Measurements from ENCODE around the gene DTD2. TPM values are rescaled to one million over a fixed set of nuclear protein-coding genes. Genes with fewer than 3 reads are reported as not detected.

DTD2 gene
- total RNA-seq, 1 experiment from 2014 or later: 25.3 TPM

DNA sequence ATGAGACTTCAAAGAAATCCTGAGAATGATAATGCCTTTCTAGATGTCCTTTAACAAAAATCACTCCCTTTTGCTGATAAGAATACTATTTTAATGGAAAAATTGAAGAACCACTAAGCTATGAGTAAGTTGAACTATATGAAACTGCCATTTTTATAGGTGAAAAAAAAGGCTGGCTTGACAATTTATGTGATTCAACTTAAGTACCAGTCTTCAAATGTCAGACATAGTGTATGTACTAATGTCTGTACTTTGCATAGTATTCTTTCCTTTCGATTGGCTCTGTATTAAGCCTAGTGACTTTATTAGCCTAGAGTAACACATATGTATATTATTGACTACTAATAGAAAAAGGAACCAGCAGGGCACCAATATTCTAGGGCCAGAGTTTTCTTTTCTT lies 48.9 kb downstream of the DTD2 start:
- DNase-seq (ENCODE audit: low spot score): no peak
- CTCF ChIA-PET: no interaction called here
- H3K9me3 ChIP-seq (ENCODE audit: low read depth, low read length, poor library complexity, severe bottlenecking): no peaks in the 10 kb centered on the region
- no peaks in the 10 kb centered on the region for H3K27me3 ChIP-seq (replicated peaks; ENCODE audit: insufficient read depth, low read depth, low read length, poor library complexity)
- POLR2A ChIA-PET (ENCODE audit: low non-redundant PET): no interaction called here
- no TSS peak for BruUV-seq (replicated peaks)
- no peak overlapping the region for H3K4me3 ChIP-seq (ENCODE audit: low read depth, low read length, poor library complexity, severe bottlenecking)
- intact Hi-C loops (cut with micrococcal nuclease; ENCODE audit: unreplicated experiment): no loop called here
- no peaks in the 10 kb centered on the region for H3K36me3 ChIP-seq (ENCODE audit: insufficient read depth, low read length, poor library complexity, severe bottlenecking)
- H3K4me1 ChIP-seq (ENCODE audit: insufficient read depth, low read length, poor library complexity, severe bottlenecking): no peaks in the 10 kb centered on the region
- TF ChIP-seq EZH2 (IDR thresholded peaks at IDR 0.05; ENCODE audit: borderline replicate concordance, low read depth, low read length, poor library complexity, severe bottlenecking): no peak
- no peak for TF ChIP-seq CTCF (conservative IDR thresholded peaks at IDR 0.05; ENCODE audit: low read depth, low read length)
- H3K27ac ChIP-seq (ENCODE audit: low read depth, low read length, poor library complexity, severe bottlenecking): no peak overlapping the region

DNA sequence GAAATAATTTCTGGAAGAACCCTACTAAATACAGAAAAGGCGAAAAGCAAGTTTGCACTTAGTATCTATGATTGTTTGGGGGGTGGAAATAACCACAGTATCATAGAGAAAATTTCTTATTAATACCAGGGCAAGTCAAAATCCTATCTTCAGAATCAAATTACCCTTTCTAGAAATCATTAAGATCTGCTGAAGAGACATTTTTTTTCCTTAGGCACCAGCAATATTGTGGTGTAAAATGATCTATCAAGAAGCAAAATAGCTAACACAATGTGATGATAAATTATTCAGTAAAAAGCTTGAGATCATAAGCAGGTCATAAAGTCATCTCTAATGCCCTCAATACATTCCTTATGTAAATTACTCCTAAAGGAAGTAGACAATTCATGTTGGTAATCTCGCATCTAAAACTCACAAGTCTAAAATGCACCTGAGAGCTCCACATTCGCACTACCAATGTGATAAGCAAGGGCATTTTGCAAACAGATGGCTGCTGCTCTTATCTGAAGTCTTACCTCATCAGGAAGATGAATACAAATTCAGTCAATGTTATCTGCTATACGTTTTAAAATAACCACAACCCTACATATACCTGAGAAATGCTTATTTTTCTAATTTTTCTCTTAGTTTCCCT lies 51.6 kb downstream of the DTD2 start:
- BruUV-seq (replicated peaks): no TSS peak
- H3K27ac ChIP-seq (ENCODE audit: low read depth, low read length, poor library complexity, severe bottlenecking): no peak overlapping the region
- intact Hi-C loops (cut with micrococcal nuclease; ENCODE audit: unreplicated experiment): no loop called here

DNA sequence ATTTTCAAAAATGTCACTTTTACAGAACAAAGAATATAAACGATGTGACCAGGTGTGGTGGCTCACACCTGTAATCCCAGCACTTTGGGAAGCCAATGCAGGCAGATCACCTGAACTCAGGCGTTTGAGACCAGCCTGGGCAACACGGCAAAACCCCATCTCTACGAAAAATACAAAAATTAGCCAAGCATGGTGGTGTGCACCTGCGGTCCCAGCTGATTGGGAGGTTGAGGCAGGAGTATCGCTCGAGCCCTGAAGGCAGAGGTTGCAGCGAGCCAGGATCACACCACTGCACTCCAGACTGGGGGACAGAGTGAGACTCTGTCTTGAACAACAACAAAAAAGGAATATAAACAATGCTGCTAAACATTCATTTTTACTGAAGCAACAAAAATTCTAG lies 52.2 kb downstream of the DTD2 start:
- H3K4me1 ChIP-seq (ENCODE audit: insufficient read depth, low read length, poor library complexity, severe bottlenecking): no peaks in the 10 kb centered on the region
- TF ChIP-seq CTCF (conservative IDR thresholded peaks at IDR 0.05; ENCODE audit: low read depth, low read length): no peak
- TF ChIP-seq EZH2 (IDR thresholded peaks at IDR 0.05; ENCODE audit: borderline replicate concordance, low read depth, low read length, poor library complexity, severe bottlenecking): no peak
- no peak for DNase-seq (ENCODE audit: low spot score)
- no peak overlapping the region for H3K4me3 ChIP-seq (ENCODE audit: low read depth, low read length, poor library complexity, severe bottlenecking)
- H3K27ac ChIP-seq (ENCODE audit: low read depth, low read length, poor library complexity, severe bottlenecking): no peak overlapping the region
- no peaks in the 10 kb centered on the region for H3K9me3 ChIP-seq (ENCODE audit: low read depth, low read length, poor library complexity, severe bottlenecking)
- H3K36me3 ChIP-seq (ENCODE audit: insufficient read depth, low read length, poor library complexity, severe bottlenecking): no peaks in the 10 kb centered on the region
- intact Hi-C loops (cut with micrococcal nuclease; ENCODE audit: unreplicated experiment): no loop called here
- no peaks in the 10 kb centered on the region for H3K27me3 ChIP-seq (replicated peaks; ENCODE audit: insufficient read depth, low read depth, low read length, poor library complexity)
- BruUV-seq (replicated peaks): no TSS peak
- ChIA-PET CTCF (no interaction called here), POLR2A (ENCODE audit: low non-redundant PET) (no interaction called here)

More for the DNA sequence above, 51.6 kb downstream of the DTD2 start:
- ChIA-PET POLR2A (ENCODE audit: low non-redundant PET) (no interaction called here), CTCF (no interaction called here)
- Histone ChIP-seq H3K4me1 (ENCODE audit: insufficient read depth, low read length, poor library complexity, severe bottlenecking) (no peaks in the 10 kb centered on the region), H3K4me3 (ENCODE audit: low read depth, low read length, poor library complexity, severe bottlenecking) (no peak overlapping the region), H3K9me3 (ENCODE audit: low read depth, low read length, poor library complexity, severe bottlenecking) (no peaks in the 10 kb centered on the region), H3K36me3 (ENCODE audit: insufficient read depth, low read length, poor library complexity, severe bottlenecking) (no peaks in the 10 kb centered on the region), H3K27me3 (replicated peaks; ENCODE audit: insufficient read depth, low read depth, low read length, poor library complexity) (no peaks in the 10 kb centered on the region)
- DNase-seq (ENCODE audit: low spot score): no peak
- TF ChIP-seq EZH2 (IDR thresholded peaks at IDR 0.05; ENCODE audit: borderline replicate concordance, low read depth, low read length, poor library complexity, severe bottlenecking) (no peak), CTCF (conservative IDR thresholded peaks at IDR 0.05; ENCODE audit: low read depth, low read length) (no peak)

Measured in A673 (cell line).